HCEC 1CT (cell line): ENCODE data around the gene RTN3.
"Not testable (repeated sequence)": the region's sequence is repeated elsewhere in the genome, so short reads cannot be mapped to it uniquely, and the experiment has no call there.

ENCODE experiments used
- DNase-seq: peaks from one replicate; pipeline ENCODE4 v3.0.0-alpha.2; 2017

RTN3 gene

GRCh38 chr11:63769042-63769713 is 87.9 kb downstream of the RTN3 start:
- DNase-seq: no peak

GRCh38 chr11:63769714-63770455 is 88.6 kb downstream of the RTN3 start:
- no peak for DNase-seq

- no peak for DNase-seq
Measured at GRCh38 chr11:63770763-63771162, 89.5 kb downstream of the RTN3 start.

- DNase-seq: not testable (repeated sequence)
Measured at GRCh38 chr11:63771741-63772318, 90.5 kb downstream of the RTN3 start.

GRCh38 chr11:63775191-63775590 is 93.9 kb downstream of the RTN3 start:
- DNase-seq: no peak

- DNase-seq: no peak
Measured at GRCh38 chr11:63779039-63779438, 97.7 kb downstream of the RTN3 start.

- no peak for DNase-seq
Measured at GRCh38 chr11:63782749-63783148, 101.4 kb downstream of the RTN3 start.

GRCh38 chr11:63783925-63784592 is 102.8 kb downstream of the RTN3 start:
- DNase-seq: no peak

GRCh38 chr11:63785823-63786222 is 104.5 kb downstream of the RTN3 start:
- no peak for DNase-seq

- DNase-seq: no peak
Measured at GRCh38 chr11:63791495-63792167, 110.3 kb downstream of the RTN3 start.

GRCh38 chr11:63793161-63793560 is 111.9 kb downstream of the RTN3 start:
- DNase-seq: no peak

GRCh38 chr11:63795066-63795465 is 113.8 kb downstream of the RTN3 start:
- no peak for DNase-seq

GRCh38 chr11:63800921-63801320 is 119.6 kb downstream of the RTN3 start:
- no peak for DNase-seq

GRCh38 chr11:63802637-63803414 is 121.5 kb downstream of the RTN3 start:
- peak; percentile 87 for DNase-seq

GRCh38 chr11:63804259-63804658 is 123.0 kb downstream of the RTN3 start:
- no peak for DNase-seq

- DNase-seq: no peak
Measured at GRCh38 chr11:63805844-63806415, 124.6 kb downstream of the RTN3 start.
